Right renal cortex interstitium (tissue), 3 donors: Measurements from ENCODE around the gene IGBP1. TPM values are rescaled to one million over a fixed set of nuclear protein-coding genes. Genes with fewer than 3 reads are reported as not detected.
"Not testable (repeated sequence)": the region's sequence is repeated elsewhere in the genome, so short reads cannot be mapped to it uniquely, and the experiment has no call there.

ENCODE experiments used
- DNase-seq, 3 donors: peaks; one replicate each; pipeline ENCODE4 v3.0.0-alpha.2; 2013; ENCODE audit warnings: low read depth in 3 of 3, low spot score in 2 of 3
- polyA plus RNA-seq, 3 donors: library from polyadenylated mRNA; unstranded; fragments of 120-200 nt; gene quantifications; one replicate each; pipeline ENCODE4 v1.2.1, GENCODE V29; 2013; ENCODE audit not compliant: insufficient read length in 3 of 3

IGBP1 gene
- polyA plus RNA-seq = 100 to 1,000 TPM; 115 to 121 (median 117) TPM

DNA sequence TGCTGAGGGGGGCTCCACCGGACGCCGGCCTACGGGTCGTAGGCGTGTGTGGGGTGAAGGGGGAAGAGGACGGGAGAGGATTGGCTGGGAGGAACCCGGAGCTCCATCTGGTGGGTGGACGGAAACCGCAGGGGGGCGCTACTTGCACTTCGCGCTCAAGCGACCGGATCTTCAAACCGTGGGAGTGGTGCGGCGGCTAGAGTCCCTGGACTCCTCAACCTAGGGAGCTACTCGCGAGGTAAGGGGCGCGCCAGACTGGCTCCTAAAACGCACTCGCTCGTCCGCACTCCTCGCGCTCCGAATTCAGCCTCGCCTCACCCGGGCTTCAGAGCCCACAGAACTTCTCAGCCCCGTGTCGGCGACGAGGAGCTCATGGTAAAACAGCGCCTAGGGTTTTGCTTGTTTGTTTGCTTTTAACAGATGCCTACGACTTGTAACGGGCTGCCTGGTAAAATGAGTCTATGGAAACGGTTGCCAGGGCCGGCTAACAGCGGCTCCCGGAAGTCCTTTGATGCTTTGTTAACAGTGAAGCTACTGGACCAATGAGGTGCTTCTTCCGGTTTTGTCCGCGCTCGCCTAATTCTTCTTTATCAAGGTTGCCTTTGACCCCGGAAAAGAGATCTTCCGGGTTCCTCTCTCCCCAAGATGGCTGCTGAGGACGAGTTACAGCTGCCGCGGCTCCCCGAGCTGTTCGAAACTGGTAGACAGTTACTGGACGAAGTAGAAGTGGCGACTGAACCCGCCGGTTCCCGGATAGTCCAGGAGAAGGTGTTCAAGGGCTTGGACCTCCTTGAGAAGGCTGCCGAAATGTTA lies at the start of gene IGBP1:
TSS of gene IGBP1 (plus strand) at position 145 of the 813 bp plus-strand sequence. CDS start at position 646, 501 bp downstream.
- peak in 2 of 3 donors; percentile 53 to 74 for DNase-seq

GRCh38 chrX:70084592-70085240 lies 48.5 kb upstream of the IGBP1 start:
- no peak for DNase-seq

DNA sequence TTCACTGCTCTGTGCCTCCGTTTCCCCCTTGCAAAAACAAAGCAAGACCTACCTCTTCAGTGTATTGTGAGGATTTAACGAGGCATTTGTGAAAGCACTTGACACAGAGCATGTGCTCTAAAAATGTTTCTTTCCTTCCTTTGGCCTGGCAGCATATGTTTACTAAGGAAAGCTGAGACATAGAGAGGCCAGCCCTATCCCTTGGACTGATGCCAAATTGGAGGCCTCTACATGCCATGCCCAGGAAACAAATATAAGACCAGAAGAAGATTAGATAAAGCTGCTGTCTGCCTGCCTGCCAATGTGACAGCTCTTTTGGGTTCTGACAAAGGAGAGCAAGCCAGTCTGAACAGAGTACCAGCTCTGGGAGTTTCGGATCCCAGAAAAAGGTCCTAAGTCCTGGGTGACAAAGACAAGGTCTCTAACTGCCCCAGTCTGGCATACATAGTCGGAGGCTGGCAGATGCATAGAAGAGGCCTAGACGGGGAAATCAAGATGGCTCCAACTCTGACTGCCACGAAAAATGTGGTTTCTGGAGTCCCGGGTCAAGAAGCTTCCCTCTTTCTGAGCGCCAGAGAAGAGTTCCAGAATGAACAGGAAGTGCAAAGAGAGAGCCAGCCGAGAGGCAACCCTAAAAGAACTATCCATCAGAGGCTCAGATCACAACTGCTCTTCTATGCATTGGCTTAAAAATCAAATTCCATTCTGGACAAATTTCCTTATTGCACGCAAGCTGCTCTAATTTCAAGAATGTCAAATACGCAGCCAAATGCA lies 45.2 kb upstream of the IGBP1 start:
- peak in 1 of 3 donors; percentile 4 for DNase-seq

DNA sequence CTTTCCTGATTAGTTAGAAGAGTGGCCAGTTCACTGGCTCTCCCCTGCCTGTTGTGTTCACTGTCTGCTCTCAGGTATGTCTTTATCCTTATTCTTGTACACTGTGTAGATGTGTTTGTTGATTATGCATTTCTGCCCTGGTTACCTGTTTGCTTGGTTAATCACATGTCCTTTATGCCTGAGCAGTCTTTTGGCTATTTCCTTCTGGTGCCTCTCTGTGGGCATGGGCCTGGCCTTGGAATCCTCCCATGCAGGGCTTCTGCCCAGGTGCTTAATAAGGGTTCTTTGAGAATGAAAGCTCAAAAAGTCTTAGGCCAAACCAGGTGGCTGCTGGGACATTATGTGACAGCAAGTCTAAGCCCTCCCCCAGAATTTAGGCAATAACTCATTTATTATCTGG lies 44.5 kb upstream of the IGBP1 start:
- DNase-seq = no peak

GRCh38 chrX:70089604-70090297 lies 43.5 kb upstream of the IGBP1 start:
- no peak for DNase-seq

DNA sequence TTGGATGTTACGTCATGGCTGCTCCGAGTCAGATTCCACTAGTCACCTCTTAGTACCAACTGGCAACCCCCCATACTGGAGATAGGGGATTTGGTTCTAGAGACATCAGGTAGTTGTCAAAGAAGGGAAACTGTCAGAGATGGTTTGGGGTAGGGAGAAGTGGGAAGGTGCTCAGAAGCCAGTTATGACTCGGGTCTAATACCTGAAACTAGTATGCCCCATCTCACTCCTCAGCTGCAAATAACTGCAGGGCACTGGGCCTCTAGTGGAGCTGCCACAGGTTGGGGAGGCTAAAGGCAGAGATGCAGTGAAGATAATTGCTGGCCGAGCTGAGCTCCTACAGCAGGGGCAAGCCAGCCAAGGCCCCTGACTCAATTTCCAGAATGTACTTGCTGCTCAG lies 41.0 kb upstream of the IGBP1 start:
- no peak for DNase-seq

- DNase-seq = no peak
These were observed 37.2 kb upstream of the IGBP1 start for GRCh38 chrX:70096052-70096451.

- DNase-seq = no peak
These were observed 28.0 kb upstream of the IGBP1 start for GRCh38 chrX:70105229-70105628.

- not testable (repeated sequence) for DNase-seq
These were observed 21.7 kb upstream of the IGBP1 start for GRCh38 chrX:70111436-70112026.

DNA sequence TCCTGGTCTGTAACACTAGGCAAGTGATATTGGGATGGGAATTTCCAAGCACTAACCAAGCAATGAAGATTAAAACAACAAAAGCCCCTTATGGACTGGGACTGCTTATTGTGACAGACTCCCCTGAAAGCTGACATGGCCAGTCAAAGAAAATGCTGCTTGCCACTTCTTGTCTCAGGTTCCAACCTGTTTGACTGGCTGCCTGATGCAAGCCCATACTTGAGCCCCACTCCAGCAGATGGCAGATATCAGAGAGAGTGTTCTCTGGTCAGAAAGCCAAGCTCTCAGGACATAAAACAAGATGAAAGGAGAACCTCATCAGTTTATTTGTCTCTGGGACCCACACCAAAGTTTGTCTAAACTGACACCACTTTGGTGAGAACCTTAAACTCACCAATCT lies 15.5 kb upstream of the IGBP1 start:
- no peak for DNase-seq

DNA sequence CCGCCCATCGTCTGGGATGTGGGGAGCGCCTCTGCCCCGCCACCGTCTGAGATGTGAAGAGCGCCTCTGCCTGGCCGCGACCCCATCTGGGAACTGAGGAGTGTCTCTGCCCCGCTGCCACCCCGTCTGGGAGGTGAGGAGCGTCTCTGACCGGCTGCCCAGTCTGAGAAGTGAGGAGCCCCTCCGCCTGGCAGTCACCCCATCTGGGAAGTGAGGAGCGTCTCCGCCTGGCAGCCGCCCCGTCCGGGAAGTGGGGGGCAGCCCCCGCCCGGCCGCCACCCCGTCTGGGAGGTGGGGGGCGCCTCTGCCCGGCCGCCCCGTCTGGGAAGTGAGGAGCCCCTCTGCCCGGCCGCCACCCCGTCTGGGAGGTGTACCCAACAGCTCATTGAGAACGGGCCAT lies 10.2 kb upstream of the IGBP1 start:
- DNase-seq = not testable (repeated sequence)

DNA sequence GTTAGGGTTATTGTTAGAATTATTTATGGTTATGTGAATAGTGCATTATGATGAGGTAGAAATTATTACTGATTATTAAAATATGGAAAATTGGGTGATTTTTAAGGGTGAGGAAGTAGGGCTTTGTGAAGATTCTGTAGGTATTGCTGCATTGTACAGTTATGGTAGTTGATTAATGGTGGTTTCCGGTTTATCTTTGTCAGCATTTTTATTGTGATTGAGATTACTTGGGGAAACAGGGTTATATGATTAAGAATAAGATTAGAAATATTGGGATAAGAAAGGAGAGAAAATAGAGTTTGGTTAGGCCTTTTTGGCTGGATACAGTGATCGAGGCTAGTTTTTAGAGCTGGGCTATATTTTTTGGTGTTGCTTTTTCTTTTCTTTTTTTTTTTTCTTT lies 8.6 kb upstream of the IGBP1 start:
- no peak for DNase-seq

DNA sequence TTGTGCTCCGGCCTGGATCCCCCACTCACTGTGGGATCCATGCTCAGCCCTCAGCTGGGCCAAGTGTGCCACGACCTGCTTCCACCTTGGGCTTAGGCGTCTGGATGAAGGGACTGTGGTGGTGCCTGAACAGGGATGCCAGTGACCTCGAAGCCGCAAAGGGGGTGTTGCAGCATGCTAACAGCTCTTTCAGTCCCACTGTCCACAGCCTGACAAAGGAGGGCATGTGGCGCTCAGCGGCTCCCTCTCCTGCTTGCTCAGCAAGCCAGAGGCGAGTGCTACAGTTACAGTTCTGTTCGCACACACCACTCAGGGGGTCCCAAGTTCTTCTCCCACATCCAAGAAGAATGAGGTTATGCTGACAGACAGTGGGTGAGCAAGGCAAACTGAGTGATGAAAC lies 5.2 kb upstream of the IGBP1 start:
- no peak for DNase-seq

DNA sequence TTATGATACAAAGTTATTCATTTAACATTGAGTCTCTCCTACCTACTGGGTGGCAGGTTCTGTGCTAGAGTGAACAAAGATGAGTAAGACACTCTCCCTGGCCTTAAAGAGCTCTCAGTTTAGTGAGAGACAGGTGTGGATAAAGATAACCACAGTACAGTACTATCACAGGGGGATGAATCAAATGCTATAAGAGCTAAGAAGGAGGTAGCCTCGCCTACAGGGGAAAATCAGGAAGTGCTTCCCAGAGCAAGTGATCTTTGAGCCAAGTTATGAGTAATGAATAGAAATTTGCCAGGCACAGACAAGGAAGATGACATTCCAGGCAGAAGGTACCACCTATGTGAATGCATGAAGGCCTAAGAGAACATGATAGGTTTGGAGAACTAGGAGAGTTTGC lies 3.4 kb upstream of the IGBP1 start:
- no peak for DNase-seq

DNA sequence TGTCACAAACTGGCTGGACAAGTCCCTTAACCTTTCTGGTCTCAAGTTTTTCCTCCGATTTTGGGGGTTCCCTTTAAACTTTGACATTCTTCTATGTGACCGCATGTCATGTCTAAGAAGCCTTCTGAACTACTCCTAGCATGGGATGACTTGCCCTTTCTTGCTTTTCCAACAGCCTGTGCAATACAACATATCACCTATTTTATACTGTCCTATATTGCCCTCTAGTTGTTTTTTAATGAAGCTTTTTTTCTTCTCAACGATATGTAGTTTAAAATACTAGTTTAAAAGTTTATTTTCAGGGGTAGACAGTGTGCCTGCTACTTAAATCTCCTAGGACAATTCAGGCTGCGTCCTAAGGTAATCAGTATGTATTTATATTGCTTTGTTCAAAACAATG lies 1.0 kb upstream of the IGBP1 start:
- DNase-seq = no peak

DNA sequence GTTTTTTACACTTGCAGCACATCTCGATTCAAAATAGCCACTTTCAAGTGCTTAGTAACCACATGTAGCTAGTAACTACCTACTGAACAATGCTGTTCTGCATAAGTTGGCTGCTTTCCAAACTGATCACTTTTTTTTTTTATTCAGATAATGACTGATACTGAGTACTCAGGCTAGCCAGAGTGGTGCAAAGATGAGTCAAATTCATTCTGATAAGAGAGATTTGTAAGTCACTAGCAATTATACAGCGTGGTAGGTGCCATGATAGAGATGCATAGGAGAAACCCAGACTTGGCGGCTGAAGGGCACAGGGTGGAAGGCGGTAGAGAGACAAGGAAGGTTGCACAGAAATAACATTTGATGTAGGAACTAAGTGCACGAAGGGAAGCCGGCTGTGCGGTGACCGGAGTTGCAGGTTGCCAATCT lies 357 bp upstream of the IGBP1 start:
- peak in 2 of 3 donors; percentile 6 to 10 for DNase-seq

GRCh38 chrX:70134116-70134477 lies 850 bp downstream of the IGBP1 start:
- no peak for DNase-seq

- DNase-seq = no peak
These were observed 5.4 kb downstream of the IGBP1 start for GRCh38 chrX:70138622-70139021.

DNA sequence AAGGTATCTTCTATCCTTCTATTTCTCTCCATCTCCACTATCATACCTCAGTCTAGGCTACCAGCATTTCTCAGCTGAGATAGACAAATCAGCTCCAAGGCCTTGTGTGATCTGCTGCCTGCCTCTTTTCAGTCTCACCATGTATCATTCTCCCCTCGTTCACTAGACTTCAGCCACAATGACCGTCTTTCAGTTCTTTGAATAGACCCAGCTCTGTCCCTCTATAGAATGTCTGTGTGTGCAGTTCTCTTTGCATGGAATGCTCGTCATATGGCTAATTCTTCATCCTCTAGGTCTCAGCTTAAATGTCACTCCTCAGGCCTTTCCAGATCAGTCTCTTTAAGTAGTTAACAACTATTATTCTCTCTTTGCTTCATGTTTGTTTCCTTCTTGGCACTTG lies 6.5 kb downstream of the IGBP1 start:
- no peak for DNase-seq

- DNase-seq = no peak
These were observed 8.1 kb downstream of the IGBP1 start for GRCh38 chrX:70141373-70141772.
